NOMO-1 treated with DMSO at 0.1 percent for 48 hours (cell line): ENCODE data around the gene ARHGAP18.
"Not testable (repeated sequence)": the region's sequence is repeated elsewhere in the genome, so short reads cannot be mapped to it uniquely, and the experiment has no call there.

Experiments used
- DNase-seq: peaks from one replicate; lab custom pipeline; 2025; ENCODE audit not compliant: unreplicated experiment; lab: John Stamatoyannopoulos, UW

The ARHGAP18 gene

GRCh38 chr6:129593233-129593564 lies 116.8 kb downstream of the ARHGAP18 start:
- no peak for DNase-seq

- DNase-seq, result no peak
These were observed 117.3 kb downstream of the ARHGAP18 start for GRCh38 chr6:129592516-129593232.

- DNase-seq, result no peak
These were observed 119.5 kb downstream of the ARHGAP18 start for GRCh38 chr6:129590408-129591022.

GRCh38 chr6:129586815-129587214 lies 123.2 kb downstream of the ARHGAP18 start:
- no peak for DNase-seq

GRCh38 chr6:129583866-129584265 lies 126.1 kb downstream of the ARHGAP18 start:
- DNase-seq, result no peak

GRCh38 chr6:129578315-129578714 lies 131.7 kb downstream of the ARHGAP18 start:
- DNase-seq, result no peak

GRCh38 chr6:129577691-129578090 lies 132.3 kb downstream of the ARHGAP18 start:
- no peak for DNase-seq

- no peak for DNase-seq
These were observed 133.5 kb downstream of the ARHGAP18 start for GRCh38 chr6:129576456-129576855.

- DNase-seq, result peak; percentile 74
These were observed 134.4 kb downstream of the ARHGAP18 start for GRCh38 chr6:129575378-129576118.

- not testable (repeated sequence) for DNase-seq
These were observed 135.4 kb downstream of the ARHGAP18 start for GRCh38 chr6:129574605-129575004.

GRCh38 chr6:129570929-129571328 lies 139.0 kb downstream of the ARHGAP18 start:
- DNase-seq, result not testable (repeated sequence)

GRCh38 chr6:129568015-129568414 lies 142.0 kb downstream of the ARHGAP18 start:
- DNase-seq, result no peak

- DNase-seq, result peak; percentile 30
These were observed 142.6 kb downstream of the ARHGAP18 start for GRCh38 chr6:129567374-129567773.

GRCh38 chr6:129565811-129566210 lies 144.2 kb downstream of the ARHGAP18 start:
- DNase-seq, result no peak

GRCh38 chr6:129565366-129565765 lies 144.6 kb downstream of the ARHGAP18 start:
- DNase-seq, result no peak

GRCh38 chr6:129558248-129558647 lies 151.7 kb downstream of the ARHGAP18 start:
- no peak for DNase-seq

GRCh38 chr6:129555206-129555832 lies 154.7 kb downstream of the ARHGAP18 start:
- no peak for DNase-seq

- no peak for DNase-seq
These were observed 157.6 kb downstream of the ARHGAP18 start for GRCh38 chr6:129552413-129552812.

GRCh38 chr6:129551486-129551885 lies 158.5 kb downstream of the ARHGAP18 start:
- no peak for DNase-seq

GRCh38 chr6:129546702-129547101 lies 163.3 kb downstream of the ARHGAP18 start:
- no peak for DNase-seq

GRCh38 chr6:129544892-129545612 lies 164.9 kb downstream of the ARHGAP18 start:
- no peak for DNase-seq
